Measurements from ENCODE around the gene ATP6V1F. TPM values are rescaled to one million over a fixed set of nuclear protein-coding genes. Genes with fewer than 3 reads are reported as not detected.

ATP6V1F gene
- total RNA-seq, 1 donor from 2014 or later, result 133 TPM

DNA sequence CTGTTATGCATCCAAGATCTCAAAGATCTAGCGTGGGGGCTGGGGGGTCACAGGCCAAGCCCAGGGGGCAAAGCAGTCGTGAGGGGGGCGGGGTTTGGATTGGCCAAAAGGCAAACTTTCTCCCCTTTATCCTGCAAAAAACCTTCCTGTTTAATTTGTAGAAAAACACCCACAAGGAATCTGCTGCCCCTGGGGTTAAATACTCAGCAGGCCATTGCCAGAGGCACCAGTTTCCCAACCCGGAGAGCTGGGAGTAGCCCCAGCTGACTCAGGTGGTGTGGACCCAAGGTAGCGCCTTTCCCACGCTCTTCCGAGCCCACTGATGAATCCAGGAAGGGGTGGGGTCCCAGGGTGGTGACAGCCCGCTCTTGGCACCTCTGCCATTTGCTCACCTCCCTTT lies 26.5 kb downstream of the ATP6V1F start:
- Mint-ChIP-seq H3K4me3 (ENCODE audit: unreplicated experiment) (no peak overlapping the region), H3K27me3 (ENCODE audit: unreplicated experiment) (peaks cover 2% of the 10 kb centered on the region), H3K9me3 (ENCODE audit: unreplicated experiment) (peaks cover 4% of the 10 kb centered on the region), H3K4me1 (ENCODE audit: low read depth, unreplicated experiment) (no peaks in the 10 kb centered on the region), H3K27ac (ENCODE audit: unreplicated experiment) (no peak overlapping the region), H3K36me3 (ENCODE audit: unreplicated experiment) (no peaks in the 10 kb centered on the region)
- TF ChIP-seq CTCF (IDR thresholded peaks at IDR 0.05; ENCODE audit: partially characterized antibody, unreplicated experiment), result no peak
- DNase-seq, result no peak

DNA sequence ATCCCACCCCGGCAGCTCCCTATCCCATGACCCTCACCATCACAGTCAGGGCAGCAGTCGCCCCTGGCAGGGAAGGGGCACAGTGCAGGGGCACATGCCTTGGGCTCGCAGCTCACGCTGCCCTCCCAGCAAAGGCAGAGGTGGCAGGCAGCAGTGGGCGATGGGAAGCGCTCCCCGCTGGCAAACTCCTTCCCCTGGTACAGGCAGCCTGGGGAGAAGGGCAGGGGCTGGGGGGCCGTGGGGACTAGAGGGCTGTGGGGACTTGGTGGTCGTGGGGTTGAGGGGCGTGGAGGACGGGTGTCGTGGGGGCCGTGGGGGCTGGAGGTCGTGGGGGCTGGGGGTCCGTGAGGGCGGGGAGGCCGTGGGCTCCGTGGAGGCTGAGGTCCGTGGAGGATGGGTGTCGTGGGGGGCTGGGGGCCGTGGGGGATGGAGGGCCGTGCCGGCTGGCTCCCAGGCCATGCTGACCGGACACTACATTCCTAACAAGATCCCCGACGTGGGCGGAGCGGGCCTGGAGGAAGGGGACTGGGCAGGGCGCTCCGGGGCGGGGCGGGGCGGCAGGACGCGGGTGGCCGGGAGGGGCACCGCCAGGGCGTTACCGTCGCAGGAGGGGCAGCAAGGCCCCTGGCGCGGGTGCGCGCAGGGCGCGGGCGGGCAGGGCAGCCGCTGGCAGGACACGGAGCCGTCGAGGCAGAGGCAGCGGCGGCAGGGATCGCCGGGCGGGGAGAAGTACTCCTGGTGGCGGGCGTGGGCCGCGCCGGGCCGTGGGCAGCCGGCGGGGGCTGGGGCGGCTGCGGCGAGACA lies 27.9 kb downstream of the ATP6V1F start:
- no peak overlapping the region for H3K4me3 Mint-ChIP-seq (ENCODE audit: unreplicated experiment)
- no peak for TF ChIP-seq CTCF (IDR thresholded peaks at IDR 0.05; ENCODE audit: partially characterized antibody, unreplicated experiment)
- no peaks in the 10 kb centered on the region for H3K27me3 Mint-ChIP-seq (ENCODE audit: unreplicated experiment)
- H3K9me3 Mint-ChIP-seq (ENCODE audit: unreplicated experiment), result peaks cover 5% of the 10 kb centered on the region
- H3K4me1 Mint-ChIP-seq (ENCODE audit: low read depth, unreplicated experiment), result no peaks in the 10 kb centered on the region
- no peak overlapping the region for H3K27ac Mint-ChIP-seq (ENCODE audit: unreplicated experiment)
- no peak for DNase-seq
- no peaks in the 10 kb centered on the region for H3K36me3 Mint-ChIP-seq (ENCODE audit: unreplicated experiment)

DNA sequence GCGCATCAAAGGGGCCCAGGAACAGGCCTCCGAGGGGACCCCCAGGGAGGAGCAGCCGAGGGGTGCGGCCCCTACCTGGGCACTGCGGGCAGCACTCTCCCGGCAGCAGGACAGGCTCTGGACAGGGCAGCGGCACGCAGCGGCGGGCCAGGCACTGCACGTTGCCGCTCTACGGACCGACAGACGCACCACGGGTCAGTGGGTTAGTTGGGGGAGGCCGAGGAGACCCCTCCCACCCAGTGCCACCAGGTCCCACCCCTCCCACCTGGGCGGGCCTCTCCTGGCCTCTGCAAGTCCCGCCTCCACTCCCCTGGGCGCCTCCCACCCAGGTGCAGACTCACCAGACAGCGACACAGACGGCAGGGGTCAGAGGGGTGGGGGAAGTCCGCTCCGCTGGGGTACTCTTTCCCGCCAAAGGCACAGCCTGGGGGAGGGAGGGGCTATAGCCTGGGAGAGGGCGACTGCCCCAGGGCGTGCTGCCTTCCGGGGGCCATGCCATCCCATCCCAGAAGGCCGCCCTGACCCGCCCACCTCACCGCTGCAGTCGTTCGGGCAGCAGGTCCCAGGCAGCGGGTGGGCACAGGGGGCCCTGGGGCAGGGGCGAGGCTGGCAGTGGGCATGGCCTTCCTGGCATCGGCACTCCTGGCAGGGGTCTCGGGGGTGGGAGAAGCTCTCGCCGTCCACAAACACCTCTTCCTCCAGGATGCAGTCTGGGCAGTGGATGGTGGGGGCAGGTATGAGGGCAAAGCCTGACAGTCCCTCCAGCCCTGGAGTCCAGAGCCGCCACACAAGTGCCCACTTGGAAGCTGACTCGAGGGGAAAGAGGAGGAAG lies 28.7 kb downstream of the ATP6V1F start:
- TF ChIP-seq CTCF (IDR thresholded peaks at IDR 0.05; ENCODE audit: partially characterized antibody, unreplicated experiment), result no peak
- Mint-ChIP-seq H3K27me3 (ENCODE audit: unreplicated experiment) (no peaks in the 10 kb centered on the region), H3K9me3 (ENCODE audit: unreplicated experiment) (peaks cover 3% of the 10 kb centered on the region), H3K4me3 (ENCODE audit: unreplicated experiment) (no peak overlapping the region), H3K27ac (ENCODE audit: unreplicated experiment) (no peak overlapping the region), H3K4me1 (ENCODE audit: low read depth, unreplicated experiment) (no peaks in the 10 kb centered on the region), H3K36me3 (ENCODE audit: unreplicated experiment) (peaks cover 4% of the 10 kb centered on the region)
- no peak for DNase-seq

GRCh38 chr7:128891942-128892269 lies 29.2 kb downstream of the ATP6V1F start:
- Mint-ChIP-seq H3K36me3 (ENCODE audit: unreplicated experiment) (peaks cover 6% of the 10 kb centered on the region), H3K27ac (ENCODE audit: unreplicated experiment) (no peak overlapping the region), H3K9me3 (ENCODE audit: unreplicated experiment) (peaks cover 4% of the 10 kb centered on the region), H3K27me3 (ENCODE audit: unreplicated experiment) (peaks cover 2% of the 10 kb centered on the region), H3K4me3 (ENCODE audit: unreplicated experiment) (no peak overlapping the region), H3K4me1 (ENCODE audit: low read depth, unreplicated experiment) (no peaks in the 10 kb centered on the region)
- TF ChIP-seq CTCF (IDR thresholded peaks at IDR 0.05; ENCODE audit: partially characterized antibody, unreplicated experiment), result no peak
- DNase-seq, result no peak
